ENCODE data around the gene RAB5B. TPM values are rescaled to one million over a fixed set of nuclear protein-coding genes. Genes with fewer than 3 reads are reported as not detected.

RAB5B gene
- total and polyA plus RNA-seq, 2 donors (not counting 3 experiments of a cell fraction or from before 2014, with no cell fraction given), result 103 to 105 TPM

DNA sequence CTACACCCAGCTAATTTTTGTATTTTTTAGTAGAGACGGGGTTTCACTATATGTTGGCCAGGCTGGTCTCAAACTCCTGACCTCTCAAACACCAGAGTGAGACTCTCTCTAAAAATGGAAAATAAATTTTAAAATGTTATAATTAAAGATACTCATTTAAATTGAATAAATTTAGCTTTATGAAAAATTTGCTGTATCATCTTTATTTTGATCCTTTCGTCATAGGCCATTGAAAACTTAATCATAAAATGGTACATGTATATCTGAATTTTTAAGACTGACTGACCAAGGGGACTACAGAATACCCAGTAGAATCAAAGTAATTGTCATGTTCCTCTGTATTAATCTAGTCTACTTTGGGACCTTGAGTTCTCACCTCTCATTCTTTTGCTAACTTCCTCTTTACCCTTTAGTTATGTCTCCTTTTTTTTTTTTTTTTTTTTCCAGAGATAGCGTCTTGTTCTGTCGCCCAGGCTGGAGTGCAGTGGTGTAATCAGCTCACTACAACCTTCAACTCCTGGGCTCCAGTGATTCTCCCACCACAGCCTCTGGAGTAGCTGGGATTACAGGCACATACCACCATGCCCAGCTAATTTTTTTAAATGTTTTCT, 9.5 kb downstream of the RAB5B start:
- Histone ChIP-seq H3K4me2 (ENCODE audit: insufficient read depth, low read length) (no peak overlapping the region), H3K9ac (replicated peaks; ENCODE audit: extremely low read depth, insufficient read depth, low read length) (no peak overlapping the region), H3K27ac (ENCODE audit: insufficient read depth, low read depth, low read length) (no peak overlapping the region), H3K9me3 (replicated peaks; ENCODE audit: control insufficient read depth, insufficient read depth, low read length) (no peaks in the 10 kb centered on the region), H2AFZ (ENCODE audit: low read depth, low read length) (no peak overlapping the region), H3K79me2 (ENCODE audit: control insufficient read depth, insufficient read depth, low read length) (peaks cover 19% of the 10 kb centered on the region), H3K4me1 (ENCODE audit: control insufficient read depth, extremely low read depth, insufficient read depth, low read length) (no peaks in the 10 kb centered on the region), H3K27me3 (ENCODE audit: control insufficient read depth in 2 of 2, insufficient read depth in 2 of 2, low read length in 2 of 2) (no peaks in the 10 kb centered on the region), H3K4me3 (replicated peaks in 1 of 3; ENCODE audit: insufficient read depth in 1 of 3, low read depth in 1 of 3, low read length in 3 of 3) (no peak overlapping the region), H3K9me1 (replicated peaks; ENCODE audit: control insufficient read depth, extremely low read depth, insufficient read depth, low read length) (no peaks in the 10 kb centered on the region), H3K36me3 (ENCODE audit: control insufficient read depth in 2 of 2, extremely low read depth in 1 of 2, insufficient read depth in 2 of 2, low read length in 2 of 2) (peaks cover 12% of the 10 kb centered on the region in 2 experiments), H4K20me1 (replicated peaks; ENCODE audit: control insufficient read depth, extremely low read depth, insufficient read depth, low read length) (no peaks in the 10 kb centered on the region)
- DNase-seq (ENCODE audit: low read depth, low spot score), result no peak
- intact Hi-C loops (cut with micrococcal nuclease), result no loop called here
- CTCF ChIA-PET, result interaction anchor here (0.7 to 3.1 kb wide), 3 partner anchors 12 to 52 kb away, joined by 3 to 18 read pairs (median 7); no protein-coding TSS in a partner anchor
- dilution Hi-C loops (cut with MboI; ENCODE audit: extremely low pct_ligation_motif_present, low sequenced_read_pairs), result loop anchor here (10.0 kb wide), 1 partner anchor 229 kb away; no protein-coding TSS in a partner anchor
- POLR2A ChIA-PET, result interaction anchor here (3.4 kb wide), 1 partner anchor 9 kb away, joined by 18 read pairs; the partner anchor contains the start of gene RAB5B
- no peak for TF ChIP-seq MYC (IDR thresholded peaks at IDR 0.05; ENCODE audit: low read depth, low read length)
- TF ChIP-seq EZH2 (IDR thresholded peaks at IDR 0.05; ENCODE audit: borderline replicate concordance, low read depth, low read length, severe bottlenecking), result no peak
- no peak for TF ChIP-seq GATA2 (IDR thresholded peaks at IDR 0.05; ENCODE audit: insufficient read depth, insufficient read length, low read depth, low read length)
- no peak for TF ChIP-seq FOS (IDR thresholded peaks at IDR 0.05; ENCODE audit: borderline replicate concordance, insufficient read depth, low read length)
- TF ChIP-seq POLR2A (IDR thresholded peaks at IDR 0.05; ENCODE audit: low read depth, low read length), result no peak
- no peak for TF ChIP-seq POLR2AphosphoS5 (IDR thresholded peaks at IDR 0.05; ENCODE audit: insufficient read depth, low read depth, low read length)
- TF ChIP-seq, protein P1, sequence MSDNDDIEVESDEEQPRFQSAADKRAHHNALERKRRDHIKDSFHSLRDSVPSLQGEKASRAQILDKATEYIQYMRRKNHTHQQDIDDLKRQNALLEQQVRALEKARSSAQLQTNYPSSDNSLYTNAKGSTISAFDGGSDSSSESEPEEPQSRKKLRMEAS (IDR thresholded peaks at IDR 0.05; ENCODE audit: insufficient read depth, insufficient read length), result no peak
- no peak for TF ChIP-seq JUN (IDR thresholded peaks at IDR 0.05; ENCODE audit: borderline replicate concordance, insufficient read depth, insufficient read length, low read depth)
- TF ChIP-seq, protein P2, sequence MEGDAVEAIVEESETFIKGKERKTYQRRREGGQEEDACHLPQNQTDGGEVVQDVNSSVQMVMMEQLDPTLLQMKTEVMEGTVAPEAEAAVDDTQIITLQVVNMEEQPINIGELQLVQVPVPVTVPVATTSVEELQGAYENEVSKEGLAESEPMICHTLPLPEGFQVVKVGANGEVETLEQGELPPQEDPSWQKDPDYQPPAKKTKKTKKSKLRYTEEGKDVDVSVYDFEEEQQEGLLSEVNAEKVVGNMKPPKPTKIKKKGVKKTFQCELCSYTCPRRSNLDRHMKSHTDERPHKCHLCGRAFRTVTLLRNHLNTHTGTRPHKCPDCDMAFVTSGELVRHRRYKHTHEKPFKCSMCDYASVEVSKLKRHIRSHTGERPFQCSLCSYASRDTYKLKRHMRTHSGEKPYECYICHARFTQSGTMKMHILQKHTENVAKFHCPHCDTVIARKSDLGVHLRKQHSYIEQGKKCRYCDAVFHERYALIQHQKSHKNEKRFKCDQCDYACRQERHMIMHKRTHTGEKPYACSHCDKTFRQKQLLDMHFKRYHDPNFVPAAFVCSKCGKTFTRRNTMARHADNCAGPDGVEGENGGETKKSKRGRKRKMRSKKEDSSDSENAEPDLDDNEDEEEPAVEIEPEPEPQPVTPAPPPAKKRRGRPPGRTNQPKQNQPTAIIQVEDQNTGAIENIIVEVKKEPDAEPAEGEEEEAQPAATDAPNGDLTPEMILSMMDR (IDR thresholded peaks at IDR 0.05; ENCODE audit: extremely low read depth in 1 of 2, insufficient read depth in 1 of 2, low read depth in 1 of 2, low read length in 2 of 2), result no peak
- no TSS peak for BruUV-seq (replicated peaks)
- FAIRE-seq, result no peak

Measured in endothelial cell of umbilical vein (primary cell).